Pancreas (tissue), 10 donors: ENCODE data around the gene POMGNT2. TPM values are rescaled to one million over a fixed set of nuclear protein-coding genes. Genes with fewer than 3 reads are reported as not detected.
A peak's percentile ranks its signal among the peaks of the same experiment; 100 is the strongest.

Source experiments
- ATAC-seq, 4 donors: fragments of 200-7000 bp; cut with Tn5 transposase; one replicate each; pipeline versions ENCODE4 v1.8.0 to v1.9.1; 2020; ENCODE audit warnings: mild to moderate bottlenecking in 4 of 4, moderate library complexity in 4 of 4
- DNase-seq, 6 donors: peaks; one replicate each; pipeline ENCODE4 v3.0.0-alpha.2; 2020
- FAIRE-seq: peaks from 2 replicates; lab custom pipeline; 2012; peaks lifted over from hg19 to GRCh38; lab: Jason Lieb, UNC
- H3K27ac ChIP-seq, 4 donors: fragments of 200-600 bp; sonication (generic); 1 replicate in 3 of 4; 2 replicates in 1 of 4; pipeline versions ENCODE4 v1.5.0 to v1.8.0; 2020
- H3K27me3 ChIP-seq, 4 donors: fragments of 200-600 bp; one replicate each; pipeline ENCODE4 v1.8.0; 2021
- H3K36me3 ChIP-seq, 3 donors: fragments of 200-600 bp; sonication (generic) in 1 of 3; one replicate each; pipeline versions ENCODE4 v1.5.0 to v1.8.0; 2020 to 2021
- H3K4me1 ChIP-seq, 3 donors: fragments of 200-600 bp; one replicate each; pipeline ENCODE4 v1.8.0; 2021
- H3K4me3 ChIP-seq, 4 donors: fragments of 200-600 bp; sonication (generic) in 2 of 4; one replicate each; pipeline versions ENCODE4 v1.5.0 to v1.8.0; 2020 to 2021
- H3K9me3 ChIP-seq, 4 donors: fragments of 200-600 bp; one replicate each; pipeline ENCODE4 v1.8.0; 2021
- CTCF ChIP-seq, 4 donors: fragments of 200-600 bp; sonication (generic) in 3 of 4; IDR thresholded peaks; one replicate each; pipeline versions ENCODE4 v1.5.0 to v1.8.0; 2021; ENCODE audit warnings: antibody characterized with exemption in 4 of 4
- WGBS, 2 donors: extraction: QIAGEN DNeasy Blood & Tissue Kit; methylation state at CpG; one replicate each; pipeline ENCODE4 v1.1.7; 2013; 5-methylcytosine and 5-hydroxymethylcytosine counted together
- intact Hi-C, 3 donors: fragments of 100-400 bp; cut with DNase I; formaldehyde crosslinking; loops; one replicate each; pipeline versions ENCODE4 v1.11.1 to v1.14.2; 2022
- polyA plus RNA-seq, 2 donors: library from polyadenylated mRNA; stranded (reverse); fragments of 200-250 nt; gene quantifications; one replicate each; pipeline ENCODE4 v1.2.3, GENCODE V29; 2013
- total RNA-seq, 6 donors: library from RNA; stranded (reverse); fragmentation: NEBNext Ultra II Directional in 4 of 6; extraction: Animal tissue kit (Norgen Biotek cat#: 25700) in 4 of 6; gene quantifications; one replicate each; pipeline versions ENCODE4 v1.2.1 to v1.2.4, GENCODE V29; 2021 to 2023
- donor health status: healthy with polysubstance abuse.
- donor health status: DM: no; HTN: no; CAD: no; lungs with moderate emphysema.
- donor health status: DM: no; HTN: no; CAD: no.
- donor health status: control.
- donor health status: control.
- donor health status: Bipolar disorder and iron deficiency.
- donor health status: DM: yes; HTN: yes; CAD: no.
- donor health status: DM: no; HTN: no; CAD: no.
- donor health status: DM: no; HTN: no; CAD: no.
- donor health status: DM: yes; HTN: yes; CAD: no.

POMGNT2 gene
- total and polyA plus RNA-seq, 8 donors, result 4.4 to 13.5 (median 7.8) TPM

GRCh38 chr3:43120937-43121336 is 15.1 kb upstream of the POMGNT2 start:
- no peaks in the 10 kb centered on the region for H3K4me1 ChIP-seq
- intact Hi-C loops, result no loop called here
- WGBS, 2 donors, result 93 to 94% methylated on average over 3 of the region's 3 CpGs
- H3K27me3 ChIP-seq, result no peaks in the 10 kb centered on the region
- TF ChIP-seq CTCF (IDR thresholded peaks at IDR 0.05), result no peak
- H3K4me3 ChIP-seq, result no peak overlapping the region
- no peaks in the 10 kb centered on the region for H3K9me3 ChIP-seq
- ATAC-seq (no peak), DNase-seq (no peak), FAIRE-seq (no peak)
- H3K36me3 ChIP-seq, result no peaks in the 10 kb centered on the region
- no peak overlapping the region for H3K27ac ChIP-seq

GRCh38 chr3:43117257-43117656 is 11.4 kb upstream of the POMGNT2 start:
- H3K27ac ChIP-seq, result no peak overlapping the region
- 66 to 70% methylated on average over 4 of the region's 4 CpGs for WGBS, 2 donors
- intact Hi-C loops, result no loop called here
- ATAC-seq (no peak), FAIRE-seq (no peak), DNase-seq (no peak)
- no peak for TF ChIP-seq CTCF (IDR thresholded peaks at IDR 0.05)
- no peaks in the 10 kb centered on the region for H3K27me3 ChIP-seq
- no peaks in the 10 kb centered on the region for H3K36me3 ChIP-seq
- no peaks in the 10 kb centered on the region for H3K4me1 ChIP-seq
- H3K4me3 ChIP-seq, result no peak overlapping the region
- H3K9me3 ChIP-seq, result no peaks in the 10 kb centered on the region

- no peak for FAIRE-seq
- WGBS, 2 donors, result 89 to 94% methylated on average over 3 of the region's 3 CpGs
- Histone ChIP-seq H3K4me1 (no peaks in the 10 kb centered on the region), H3K4me3 (no peak overlapping the region), H3K36me3 (no peaks in the 10 kb centered on the region), H3K27me3 (no peaks in the 10 kb centered on the region), H3K9me3 (no peaks in the 10 kb centered on the region), H3K27ac (no peak overlapping the region)
- ATAC-seq, result no peak
- no peak for TF ChIP-seq CTCF (IDR thresholded peaks at IDR 0.05)
- intact Hi-C loops, result no loop called here
- DNase-seq, result no peak
Measured at GRCh38 chr3:43113671-43114070, 7.8 kb upstream of the POMGNT2 start.

- Histone ChIP-seq H3K4me1 (peaks cover 0 to 9% (median 4%) of the 10 kb centered on the region in 3 donors), H3K27ac (no peak overlapping the region), H3K4me3 (peak overlapping the region; percentile 17 to 93 (median 72)), H3K27me3 (no peaks in the 10 kb centered on the region), H3K9me3 (no peaks in the 10 kb centered on the region), H3K36me3 (no peaks in the 10 kb centered on the region)
- FAIRE-seq, result no peak
- 3 to 8% methylated on average over 6 of the region's 6 CpGs for WGBS, 2 donors
- no peak for TF ChIP-seq CTCF (IDR thresholded peaks at IDR 0.05)
- peak; percentile 14 to 38 (median 22) for ATAC-seq
- intact Hi-C loops, result no loop called here
- DNase-seq, result no peak
Measured at GRCh38 chr3:43106293-43106628, 382 bp upstream of the POMGNT2 start.

- TF ChIP-seq CTCF (IDR thresholded peaks at IDR 0.05), result no peak
- FAIRE-seq (no peak), DNase-seq (peak; percentile 10 to 77 (median 34)), ATAC-seq (peak; percentile 22 to 34 (median 28))
- Histone ChIP-seq H3K27me3 (no peaks in the 10 kb centered on the region), H3K36me3 (no peaks in the 10 kb centered on the region), H3K4me3 (peak overlapping the region; percentile 71 to 93 (median 74)), H3K27ac (no peak overlapping the region), H3K4me1 (peaks cover 0 to 9% (median 4%) of the 10 kb centered on the region in 3 donors), H3K9me3 (no peaks in the 10 kb centered on the region)
- intact Hi-C loops, result no loop called here
- WGBS, 2 donors, result 34 to 52% methylated on average over 26 to 33 of the region's 33 CpGs
Measured at GRCh38 chr3:43104660-43105595, 951 bp downstream of the POMGNT2 start.
